ENCODE measurements around the gene MAS1.

- TF ChIP-seq CTCF (IDR thresholded peaks at IDR 0.05): no peak
- no peak for TF ChIP-seq POLR2A (IDR thresholded peaks at IDR 0.05)
Observed at GRCh38 chr6:159915397-159915796, 24.6 kb downstream of the MAS1 start.

All from body of pancreas (tissue), 4 donors.